GM12878 (cell line): ENCODE data around the gene PIPOX. TPM values are rescaled to one million over a fixed set of nuclear protein-coding genes. Genes with fewer than 3 reads are reported as not detected.

Experiments
- ATAC-seq: fragments of 200-7000 bp; cut with Tn5 transposase; 3 replicates; pipeline ENCODE4 v1.9.1; 2020; ENCODE audit warnings: mild to moderate bottlenecking, moderate library complexity
- BruUV-seq: library from RNA; stranded (reverse); fragments of 400-500 nt; replicated peaks from 2 replicates; lab custom pipeline; 2021; lab: Mats Ljungman, UMichigan
- CTCF ChIA-PET: fragments of 300-600 bp; sonication (Branson Sonifier 250); formaldehyde crosslinking; extraction: SDS; loops from one replicate; lab custom pipeline; 2021; ENCODE audit warnings: inconsistent platforms; lab: Yijun Ruan, JAX
- POLR2A ChIA-PET: fragments of 350-600 bp; formaldehyde crosslinking; extraction: SDS; loops from one replicate; lab custom pipeline; 2021; ENCODE audit warnings: inconsistent platforms; lab: Charles Lee
- RAD21 ChIA-PET: fragments of 300-600 bp; sonication (Branson Sonifier 250); formaldehyde crosslinking; loops from one replicate; lab custom pipeline; 2023; ENCODE audit warnings: antibody characterized with exemption; ENCODE audit not compliant: unreplicated experiment; lab: Charles Lee
- SMC1A ChIA-PET: fragments of 300-600 bp; sonication (Branson Sonifier 250); formaldehyde crosslinking; loops from one replicate; lab custom pipeline; 2023; ENCODE audit not compliant: unreplicated experiment, uncharacterized antibody; lab: Charles Lee
- DNase-seq: peaks from one replicate; pipeline ENCODE4 v3.0.0-alpha.2; 2011; ENCODE audit warnings: low read depth, low spot score
- FAIRE-seq: peaks from 3 replicates; lab custom pipeline; 2011; peaks lifted over from hg19 to GRCh38; lab: Jason Lieb, UNC
- H2AFZ ChIP-seq: 2 replicates; pipeline ENCODE4 v1.6.0; 2011; ENCODE audit warnings: low read depth, low read length, control low read depth; ENCODE audit not compliant: control insufficient read depth
- H3K27ac ChIP-seq: 2 replicates; pipeline ENCODE4 v1.5.1; 2011; ENCODE audit warnings: control low read depth; ENCODE audit not compliant: control insufficient read depth, insufficient read depth
- H3K27me3 ChIP-seq, 2 experiments: replicated peaks in 1 of 2; 2 replicates each; pipeline versions ENCODE4 v1.6.0 to v1.6.1; 2011; ENCODE audit warnings: low read length in 1 of 2; ENCODE audit not compliant: control insufficient read depth in 2 of 2, insufficient read depth in 2 of 2
- H3K36me3 ChIP-seq, 2 experiments: 2 replicates each; pipeline ENCODE4 v1.5.1; 2011; ENCODE audit warnings: low read length in 1 of 2; ENCODE audit not compliant: control insufficient read depth in 2 of 2, insufficient read depth in 2 of 2
- H3K4me1 ChIP-seq: 2 replicates; pipeline ENCODE4 v1.6.1; 2011; ENCODE audit warnings: mild to moderate bottlenecking, low read length, moderate library complexity, mixed read lengths; ENCODE audit not compliant: control insufficient read depth, insufficient read depth
- H3K4me2 ChIP-seq: 2 replicates; pipeline ENCODE4 v1.6.0; 2011; ENCODE audit warnings: control low read depth; ENCODE audit not compliant: control insufficient read depth, insufficient read depth
- H3K4me3 ChIP-seq: fragments of 200-600 bp; sonication (generic); 2 replicates; pipeline ENCODE4 v1.5.1; 2016
- H3K79me2 ChIP-seq: 2 replicates; pipeline ENCODE4 v1.6.0; 2011; ENCODE audit warnings: low read length; ENCODE audit not compliant: control insufficient read depth, insufficient read depth
- H3K9ac ChIP-seq: 2 replicates; pipeline ENCODE4 v1.8.0; 2011; ENCODE audit warnings: low read length, control low read depth, mixed read lengths; ENCODE audit not compliant: control insufficient read depth, insufficient read depth
- H3K9me3 ChIP-seq: replicated peaks from 3 replicates; pipeline ENCODE4 v1.5.1; 2011; ENCODE audit warnings: mild to moderate bottlenecking, low read length; ENCODE audit not compliant: control insufficient read depth, insufficient read depth
- H4K20me1 ChIP-seq: 2 replicates; pipeline ENCODE4 v1.6.0; 2011; ENCODE audit not compliant: control insufficient read depth, insufficient read depth
- BACH1 ChIP-seq: fragments of 450-650 bp; IDR thresholded peaks from 2 replicates; pipeline ENCODE4 v1.6.1; 2017; ENCODE audit warnings: mild to moderate bottlenecking, borderline replicate concordance
- CHD2 ChIP-seq: IDR thresholded peaks from 2 replicates; pipeline ENCODE4 v1.6.1; 2011; ENCODE audit warnings: low read depth, low read length, improper control_type of control experiment, borderline replicate concordance
- SIN3A ChIP-seq: IDR thresholded peaks from 2 replicates; pipeline ENCODE4 v1.6.1; 2012; ENCODE audit warnings: low read depth, low read length, improper control_type of control experiment
- TAF1 ChIP-seq: IDR thresholded peaks from 2 replicates; pipeline ENCODE4 v1.6.1; 2011; ENCODE audit warnings: mild to moderate bottlenecking, low read depth, low read length, borderline replicate concordance
- YBX1 ChIP-seq: fragments of 450-650 bp; IDR thresholded peaks from 2 replicates; pipeline ENCODE4 v1.6.1; 2016; ENCODE audit warnings: antibody characterized with exemption
- WGBS: methylation state at CpG from one replicate; pipeline ENCODE4 v1.1.6; 2016; ENCODE audit warnings: low lambda C conversion rate; ENCODE audit not compliant: insufficient replicate concordance, insufficient coverage; ENCODE audit errors: missing lambda C conversion rate; 5-methylcytosine and 5-hydroxymethylcytosine counted together
- in situ Hi-C: fragments of 300-500 bp; cut with MboI; formaldehyde crosslinking; loops from 9 replicates; pipeline ENCODE4 v1.14.3; 2018; ENCODE audit warnings: mixed read lengths
- intact Hi-C: fragments of 100-400 bp; cut with micrococcal nuclease; formaldehyde crosslinking; loops from one replicate; pipeline ENCODE4 v1.14.2; 2022; ENCODE audit not compliant: unreplicated experiment
- polyA plus RNA-seq, 11 experiments: library from polyadenylated mRNA; depleted of rRNA in 4 of 11; unstranded in 6 of 11; stranded (reverse) in 5 of 11; fragments of >200 nt; fragmentation: Nextera tagmentation in 4 of 11; fragmentation: Illumina TruSeq in 1 of 11; extraction: Ambion mirVana in 4 of 11; extraction: Trizol in 1 of 11; gene quantifications; 1 replicate in 1 of 11; 2 replicates in 10 of 11; pipeline versions ENCODE4 v1.2.1 to v1.2.3, GENCODE V29; 2011 to 2016; ENCODE audit warnings: inconsistent platforms in 2 of 11, missing spikeins in 2 of 11, low read depth in 1 of 11
- total RNA-seq, 4 experiments: library from RNA; depleted of rRNA in 3 of 4; stranded (reverse); fragments of >200 nt in 3 of 4; fragmentation: Illumina TruSeq in 1 of 4; extraction: Trizol in 1 of 4; gene quantifications; 2 replicates each; pipeline versions ENCODE4 v1.2.1 to v1.2.3, GENCODE V29; 2013 to 2021
- TF ChIP-seq, protein P1 (sequence below): IDR thresholded peaks from 2 replicates; pipeline ENCODE4 v1.6.1; 2011; ENCODE audit warnings: borderline replicate concordance, low read depth, mild to moderate bottlenecking, moderate library complexity, mixed read lengths, low read length; ENCODE audit not compliant: insufficient read depth; ENCODE audit errors: extremely low read length
- TF ChIP-seq, protein P2 (sequence below): fragments of 450-650 bp; formaldehyde crosslinking; IDR thresholded peaks from 2 replicates; pipeline ENCODE4 v1.4.0; 2020; ENCODE audit warnings: mild to moderate bottlenecking, moderate library complexity
- TF ChIP-seq, protein P3 (sequence below), 3 experiments: IDR thresholded peaks in 2 of 3; conservative IDR thresholded peaks in 1 of 3; 2 replicates each; pipeline ENCODE4 v1.5.1; 2011; ENCODE audit warnings: low read depth in 3 of 3, low read length in 3 of 3, mild to moderate bottlenecking in 3 of 3, control low read depth in 2 of 3, moderate library complexity in 2 of 3, inconsistent platforms in 1 of 3, mixed read lengths in 1 of 3; ENCODE audit not compliant: control insufficient read depth in 2 of 3, insufficient read depth in 1 of 3; ENCODE audit errors: extremely low read depth in 1 of 3

PIPOX gene
- total and polyA plus RNA-seq, 10 of the 15 experiments (the other 5 are each of a cell fraction or from before 2014, with no cell fraction given) = 0.22 to 1.4 (median 0.56) TPM; not detected in 1

DNA sequence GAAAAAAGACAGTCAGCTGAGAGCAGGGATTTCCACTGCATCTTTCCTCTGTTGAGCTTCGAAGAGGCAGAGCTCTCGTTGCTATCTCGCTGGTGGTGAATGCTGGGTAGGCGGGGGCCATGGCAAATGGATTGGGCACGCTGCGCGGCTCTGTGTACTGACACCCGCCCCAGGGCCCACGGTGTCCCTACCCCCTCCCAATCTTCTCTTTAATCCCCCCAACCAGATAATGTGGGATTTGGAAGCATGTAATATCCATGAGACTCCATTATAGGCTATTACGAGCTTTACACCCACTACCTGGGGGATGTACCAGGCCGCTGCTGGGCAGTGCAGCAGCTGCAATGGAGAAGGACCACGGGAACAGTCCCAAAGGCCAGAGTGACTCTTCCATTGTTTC lies 8.3 kb downstream of the PIPOX start:
- ChIA-PET CTCF (no interaction called here), RAD21 (no interaction called here), POLR2A (no interaction called here), SMC1A (no interaction called here)
- Histone ChIP-seq H3K4me3 (no peak overlapping the region), H3K27ac (no peak overlapping the region), H3K79me2 (no peaks in the 10 kb centered on the region), H3K9me3 (no peaks in the 10 kb centered on the region), H4K20me1 (no peaks in the 10 kb centered on the region), H3K36me3 (no peaks in the 10 kb centered on the region), H2AFZ (no peak overlapping the region), H3K27me3 (peaks cover 2 to 4% of the 10 kb centered on the region in 2 experiments; a peak in 3 of 4 replicates), H3K4me1 (no peaks in the 10 kb centered on the region), H3K4me2 (no peak overlapping the region), H3K9ac (no peak overlapping the region)
- WGBS = 43% methylated on average over 12 of the region's 12 CpGs
- in situ Hi-C loops = no loop called here
- FAIRE-seq (no peak), ATAC-seq (no peak), DNase-seq (no peak)
- intact Hi-C loops = loop anchor here (10.0 kb wide), 1 partner anchor 76 kb away; no protein-coding TSS in a partner anchor
- BruUV-seq = no TSS peak
- TF ChIP-seq, protein P1, sequence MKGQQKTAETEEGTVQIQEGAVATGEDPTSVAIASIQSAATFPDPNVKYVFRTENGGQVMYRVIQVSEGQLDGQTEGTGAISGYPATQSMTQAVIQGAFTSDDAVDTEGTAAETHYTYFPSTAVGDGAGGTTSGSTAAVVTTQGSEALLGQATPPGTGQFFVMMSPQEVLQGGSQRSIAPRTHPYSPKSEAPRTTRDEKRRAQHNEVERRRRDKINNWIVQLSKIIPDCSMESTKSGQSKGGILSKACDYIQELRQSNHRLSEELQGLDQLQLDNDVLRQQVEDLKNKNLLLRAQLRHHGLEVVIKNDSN = no peak
- TF ChIP-seq BACH1 = no peak
- TF ChIP-seq, protein P2, sequence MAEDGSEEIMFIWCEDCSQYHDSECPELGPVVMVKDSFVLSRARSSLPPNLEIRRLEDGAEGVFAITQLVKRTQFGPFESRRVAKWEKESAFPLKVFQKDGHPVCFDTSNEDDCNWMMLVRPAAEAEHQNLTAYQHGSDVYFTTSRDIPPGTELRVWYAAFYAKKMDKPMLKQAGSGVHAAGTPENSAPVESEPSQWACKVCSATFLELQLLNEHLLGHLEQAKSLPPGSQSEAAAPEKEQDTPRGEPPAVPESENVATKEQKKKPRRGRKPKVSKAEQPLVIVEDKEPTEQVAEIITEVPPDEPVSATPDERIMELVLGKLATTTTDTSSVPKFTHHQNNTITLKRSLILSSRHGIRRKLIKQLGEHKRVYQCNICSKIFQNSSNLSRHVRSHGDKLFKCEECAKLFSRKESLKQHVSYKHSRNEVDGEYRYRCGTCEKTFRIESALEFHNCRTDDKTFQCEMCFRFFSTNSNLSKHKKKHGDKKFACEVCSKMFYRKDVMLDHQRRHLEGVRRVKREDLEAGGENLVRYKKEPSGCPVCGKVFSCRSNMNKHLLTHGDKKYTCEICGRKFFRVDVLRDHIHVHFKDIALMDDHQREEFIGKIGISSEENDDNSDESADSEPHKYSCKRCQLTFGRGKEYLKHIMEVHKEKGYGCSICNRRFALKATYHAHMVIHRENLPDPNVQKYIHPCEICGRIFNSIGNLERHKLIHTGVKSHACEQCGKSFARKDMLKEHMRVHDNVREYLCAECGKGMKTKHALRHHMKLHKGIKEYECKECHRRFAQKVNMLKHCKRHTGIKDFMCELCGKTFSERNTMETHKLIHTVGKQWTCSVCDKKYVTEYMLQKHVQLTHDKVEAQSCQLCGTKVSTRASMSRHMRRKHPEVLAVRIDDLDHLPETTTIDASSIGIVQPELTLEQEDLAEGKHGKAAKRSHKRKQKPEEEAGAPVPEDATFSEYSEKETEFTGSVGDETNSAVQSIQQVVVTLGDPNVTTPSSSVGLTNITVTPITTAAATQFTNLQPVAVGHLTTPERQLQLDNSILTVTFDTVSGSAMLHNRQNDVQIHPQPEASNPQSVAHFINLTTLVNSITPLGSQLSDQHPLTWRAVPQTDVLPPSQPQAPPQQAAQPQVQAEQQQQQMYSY = no peak
- TF ChIP-seq CHD2 = no peak
- TF ChIP-seq YBX1 = no peak
- TF ChIP-seq, protein P3, sequence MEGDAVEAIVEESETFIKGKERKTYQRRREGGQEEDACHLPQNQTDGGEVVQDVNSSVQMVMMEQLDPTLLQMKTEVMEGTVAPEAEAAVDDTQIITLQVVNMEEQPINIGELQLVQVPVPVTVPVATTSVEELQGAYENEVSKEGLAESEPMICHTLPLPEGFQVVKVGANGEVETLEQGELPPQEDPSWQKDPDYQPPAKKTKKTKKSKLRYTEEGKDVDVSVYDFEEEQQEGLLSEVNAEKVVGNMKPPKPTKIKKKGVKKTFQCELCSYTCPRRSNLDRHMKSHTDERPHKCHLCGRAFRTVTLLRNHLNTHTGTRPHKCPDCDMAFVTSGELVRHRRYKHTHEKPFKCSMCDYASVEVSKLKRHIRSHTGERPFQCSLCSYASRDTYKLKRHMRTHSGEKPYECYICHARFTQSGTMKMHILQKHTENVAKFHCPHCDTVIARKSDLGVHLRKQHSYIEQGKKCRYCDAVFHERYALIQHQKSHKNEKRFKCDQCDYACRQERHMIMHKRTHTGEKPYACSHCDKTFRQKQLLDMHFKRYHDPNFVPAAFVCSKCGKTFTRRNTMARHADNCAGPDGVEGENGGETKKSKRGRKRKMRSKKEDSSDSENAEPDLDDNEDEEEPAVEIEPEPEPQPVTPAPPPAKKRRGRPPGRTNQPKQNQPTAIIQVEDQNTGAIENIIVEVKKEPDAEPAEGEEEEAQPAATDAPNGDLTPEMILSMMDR (IDR thresholded peaks at IDR 0.05 in 2 of 3, conservative IDR thresholded peaks at IDR 0.05 in 1 of 3; ENCODE audit: control insufficient read depth in 2 of 3, extremely low read depth in 1 of 3, insufficient read depth in 1 of 3, low read depth in 3 of 3, low read length in 3 of 3) = no peak
- TF ChIP-seq SIN3A = no peak
- TF ChIP-seq TAF1 = no peak
